Bronchial epithelial cell (primary cell): ENCODE data around the gene GRID2IP. TPM values are rescaled to one million over a fixed set of nuclear protein-coding genes. Genes with fewer than 3 reads are reported as not detected.

Experiments used
- DNase-seq: peaks from one replicate; pipeline ENCODE4 v3.0.0-alpha.2; 2010; ENCODE audit warnings: low read depth
- FAIRE-seq: peaks from 2 replicates; lab custom pipeline; 2011; peaks lifted over from hg19 to GRCh38; lab: Jason Lieb, UNC
- H3K27me3 ChIP-seq: 2 replicates; pipeline ENCODE4 v1.5.1; 2011; ENCODE audit warnings: low read length; ENCODE audit not compliant: control insufficient read depth, insufficient read depth
- H3K36me3 ChIP-seq: 2 replicates; pipeline ENCODE4 v1.5.1; 2011; ENCODE audit warnings: low read length; ENCODE audit not compliant: control insufficient read depth, insufficient read depth
- H3K4me3 ChIP-seq: 2 replicates; pipeline ENCODE4 v1.5.1; 2011; ENCODE audit warnings: mild to moderate bottlenecking, low read depth, low read length, control low read depth
- total RNA-seq: library from RNA; depleted of rRNA; stranded (reverse); fragments of >200 nt; gene quantifications from 2 replicates; pipeline ENCODE4 v1.2.1, GENCODE V29; 2014
- TF ChIP-seq, protein P1 (sequence below): IDR thresholded peaks from 2 replicates; pipeline ENCODE4 v1.5.1; 2011; ENCODE audit warnings: mild to moderate bottlenecking, moderate library complexity, low read length, control low read depth, inconsistent platforms; ENCODE audit not compliant: insufficient read depth, severe bottlenecking

The GRID2IP gene
- total RNA-seq, 1 donor from 2014 or later: 0.26 TPM

- TF ChIP-seq, protein P1, sequence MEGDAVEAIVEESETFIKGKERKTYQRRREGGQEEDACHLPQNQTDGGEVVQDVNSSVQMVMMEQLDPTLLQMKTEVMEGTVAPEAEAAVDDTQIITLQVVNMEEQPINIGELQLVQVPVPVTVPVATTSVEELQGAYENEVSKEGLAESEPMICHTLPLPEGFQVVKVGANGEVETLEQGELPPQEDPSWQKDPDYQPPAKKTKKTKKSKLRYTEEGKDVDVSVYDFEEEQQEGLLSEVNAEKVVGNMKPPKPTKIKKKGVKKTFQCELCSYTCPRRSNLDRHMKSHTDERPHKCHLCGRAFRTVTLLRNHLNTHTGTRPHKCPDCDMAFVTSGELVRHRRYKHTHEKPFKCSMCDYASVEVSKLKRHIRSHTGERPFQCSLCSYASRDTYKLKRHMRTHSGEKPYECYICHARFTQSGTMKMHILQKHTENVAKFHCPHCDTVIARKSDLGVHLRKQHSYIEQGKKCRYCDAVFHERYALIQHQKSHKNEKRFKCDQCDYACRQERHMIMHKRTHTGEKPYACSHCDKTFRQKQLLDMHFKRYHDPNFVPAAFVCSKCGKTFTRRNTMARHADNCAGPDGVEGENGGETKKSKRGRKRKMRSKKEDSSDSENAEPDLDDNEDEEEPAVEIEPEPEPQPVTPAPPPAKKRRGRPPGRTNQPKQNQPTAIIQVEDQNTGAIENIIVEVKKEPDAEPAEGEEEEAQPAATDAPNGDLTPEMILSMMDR: no peak
- H3K27me3 ChIP-seq: no peaks in the 10 kb centered on the region
- H3K4me3 ChIP-seq: no peak overlapping the region
- DNase-seq: no peak
- FAIRE-seq: no peak
- H3K36me3 ChIP-seq: no peaks in the 10 kb centered on the region
Measured at GRCh38 chr7:6553448-6554044, 2.3 kb upstream of the GRID2IP start.

DNA sequence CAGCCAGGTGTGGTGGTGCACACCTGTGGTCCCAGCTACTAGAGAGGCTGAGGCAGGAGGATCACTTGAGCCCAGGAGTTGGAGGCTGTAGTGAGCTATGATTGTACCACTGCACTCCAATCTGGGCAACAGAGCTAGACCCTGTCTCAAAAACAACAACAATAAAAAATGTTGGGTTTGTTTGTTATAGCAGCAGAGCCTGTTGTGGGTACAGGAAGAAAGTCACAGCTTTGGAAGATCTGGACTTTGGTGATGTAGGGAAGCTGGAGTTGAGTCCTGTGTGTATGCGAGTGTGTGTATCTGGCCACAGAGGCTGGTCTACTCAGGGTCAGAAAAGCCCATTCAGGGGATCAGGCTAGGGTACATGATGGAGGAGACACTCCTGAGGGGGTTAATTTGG lies 3.9 kb downstream of the GRID2IP start:
- Histone ChIP-seq H3K36me3 (no peaks in the 10 kb centered on the region), H3K27me3 (no peaks in the 10 kb centered on the region), H3K4me3 (no peak overlapping the region)
- DNase-seq: no peak
- TF ChIP-seq, protein P1: no peak
- no peak for FAIRE-seq

DNA sequence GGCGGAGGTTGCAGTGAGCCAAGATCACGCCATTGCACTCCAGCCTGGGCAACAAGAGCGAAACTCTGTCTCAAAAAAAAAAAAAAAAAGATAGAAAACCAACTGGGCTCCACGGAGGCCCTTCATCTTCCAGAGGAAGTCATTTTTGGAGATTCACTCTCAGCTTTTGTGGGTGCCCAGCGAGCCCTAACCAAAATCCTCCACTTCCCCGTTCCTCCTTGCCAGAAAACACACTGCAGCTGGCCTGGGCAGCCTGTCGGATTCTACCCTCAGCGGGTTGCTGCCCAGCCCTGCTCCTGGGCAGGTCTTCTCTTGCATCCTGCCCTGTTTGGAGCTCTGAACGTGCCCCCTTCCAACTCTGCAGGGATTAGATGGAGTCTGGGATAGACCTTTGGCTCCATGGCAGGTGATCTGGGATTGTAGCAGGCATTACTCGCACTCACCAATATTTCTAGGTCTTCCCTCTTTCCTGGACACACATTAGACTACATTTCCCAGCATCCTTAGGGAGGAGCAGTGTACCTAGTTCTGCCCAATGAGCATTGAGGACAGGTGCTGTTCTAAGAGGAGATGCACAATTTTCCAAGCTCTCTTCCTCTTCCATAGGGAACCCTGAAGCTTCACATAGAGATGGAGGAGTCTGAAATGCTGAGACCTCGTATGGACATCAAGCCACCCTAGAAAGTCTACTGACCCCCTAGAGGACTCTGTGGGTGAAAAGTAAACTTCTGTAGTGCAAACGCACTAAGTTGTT lies 4.6 kb downstream of the GRID2IP start:
- peak; percentile 58 for FAIRE-seq

DNA sequence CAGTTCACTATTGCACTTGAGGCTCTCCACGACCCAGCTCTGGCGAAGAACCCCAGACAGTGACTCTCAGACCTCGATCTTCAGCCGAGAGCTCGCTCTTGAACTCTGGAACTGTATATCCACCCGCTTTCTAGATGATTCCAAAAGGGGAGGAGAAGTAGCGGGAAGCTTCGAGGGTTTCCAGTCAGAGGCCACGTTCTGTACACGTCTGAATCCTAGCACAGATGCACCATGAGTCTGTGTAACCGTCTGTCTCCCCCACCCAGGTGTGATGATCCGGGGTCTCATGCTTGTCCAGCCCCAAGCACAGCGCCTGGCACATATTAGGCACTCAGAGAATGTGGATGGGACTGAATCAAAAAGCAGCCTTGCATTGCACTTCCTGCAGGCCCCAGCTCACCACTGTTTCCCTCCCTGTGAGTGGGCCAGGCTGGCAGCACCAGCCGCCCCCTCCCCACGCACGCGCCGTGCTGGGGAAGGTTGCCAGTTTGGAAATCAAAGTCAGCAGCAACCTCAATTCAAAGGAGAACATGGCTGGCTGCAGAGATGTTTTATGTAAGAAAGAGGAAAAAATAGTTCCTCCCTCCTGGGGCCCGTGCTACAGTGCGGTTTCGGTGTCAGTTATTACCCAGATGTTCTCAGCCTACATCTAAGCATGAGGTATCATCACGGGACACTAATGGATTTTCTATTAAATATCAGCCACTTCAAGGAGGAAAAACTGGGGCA lies 5.7 kb downstream of the GRID2IP start:
- no peaks in the 10 kb centered on the region for H3K36me3 ChIP-seq
- DNase-seq: no peak
- no peak for FAIRE-seq
- H3K4me3 ChIP-seq: no peak overlapping the region
- TF ChIP-seq, protein P1: no peak
- H3K27me3 ChIP-seq: no peaks in the 10 kb centered on the region

More for the DNA sequence above, 4.6 kb downstream of the GRID2IP start:
- peak; percentile 28 for DNase-seq
- Histone ChIP-seq H3K4me3 (no peak overlapping the region), H3K27me3 (no peaks in the 10 kb centered on the region), H3K36me3 (no peaks in the 10 kb centered on the region)
- TF ChIP-seq, protein P1: no peak

DNA sequence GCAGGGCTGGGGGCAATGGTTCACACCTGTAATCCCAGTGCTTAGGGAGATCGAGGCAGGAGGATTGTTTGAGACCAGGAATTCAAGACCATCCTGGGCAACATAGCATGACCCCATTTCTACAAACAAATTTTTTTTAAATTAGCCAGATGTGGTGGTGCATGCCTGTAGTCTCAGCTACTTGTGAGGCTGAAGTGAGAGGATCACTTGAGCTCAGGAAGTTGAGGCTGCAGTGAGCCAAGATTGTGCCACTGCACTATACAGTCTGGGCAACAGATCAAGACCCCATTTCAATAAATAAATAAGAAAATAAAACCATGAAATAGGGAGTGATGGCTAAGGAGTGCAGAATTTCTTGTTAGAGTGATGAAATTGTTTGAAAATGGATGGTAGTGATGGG lies 8.9 kb downstream of the GRID2IP start:
- DNase-seq (no peak), FAIRE-seq (no peak)
- TF ChIP-seq, protein P1: no peak
- no peak overlapping the region for H3K4me3 ChIP-seq
- H3K36me3 ChIP-seq: no peaks in the 10 kb centered on the region
- H3K27me3 ChIP-seq: peaks cover 4% of the 10 kb centered on the region
